PC-3 (cell line): ENCODE data around the gene PBX3.

Experiments used
- CTCF ChIP-seq: fragments of 300-600 bp; sonication (generic); conservative IDR thresholded peaks from 2 replicates; pipeline ENCODE4 v1.5.1; 2017; ENCODE audit warnings: antibody characterized with exemption, low read depth, mild to moderate bottlenecking, low read length
- EZH2 ChIP-seq: fragments of 300-600 bp; sonication (generic); IDR thresholded peaks from one replicate; pipeline ENCODE4 v1.6.1; 2017; ENCODE audit warnings: antibody characterized with exemption, mild to moderate bottlenecking, low read length; ENCODE audit not compliant: unreplicated experiment

GRCh38 chr9:125732562-125732961 is 14.6 kb upstream of the PBX3 start:
- TF ChIP-seq CTCF: no peak
- TF ChIP-seq EZH2: no peak
